ENCODE data around the gene RASGEF1B.

RASGEF1B gene

DNA sequence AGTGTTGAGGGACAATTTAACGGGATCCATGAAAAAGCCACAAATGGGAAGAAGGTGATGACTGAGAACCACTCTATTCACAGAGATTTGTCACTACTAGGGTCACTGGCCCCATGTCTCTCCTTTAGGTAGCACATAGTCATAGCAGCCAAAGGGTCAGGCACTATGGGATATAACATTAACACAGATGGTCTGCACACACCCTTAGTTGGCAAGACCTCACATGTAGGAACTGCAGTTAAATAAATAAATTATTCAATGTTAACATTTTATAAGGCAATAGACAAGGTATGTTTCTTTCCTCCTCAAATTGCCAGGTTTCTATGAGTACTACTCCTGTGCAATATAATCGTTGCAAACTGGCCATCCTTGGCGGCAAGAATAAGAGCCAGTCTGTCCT lies 10.9 kb downstream of the RASGEF1B start:
- no peak for DNase-seq

DNA sequence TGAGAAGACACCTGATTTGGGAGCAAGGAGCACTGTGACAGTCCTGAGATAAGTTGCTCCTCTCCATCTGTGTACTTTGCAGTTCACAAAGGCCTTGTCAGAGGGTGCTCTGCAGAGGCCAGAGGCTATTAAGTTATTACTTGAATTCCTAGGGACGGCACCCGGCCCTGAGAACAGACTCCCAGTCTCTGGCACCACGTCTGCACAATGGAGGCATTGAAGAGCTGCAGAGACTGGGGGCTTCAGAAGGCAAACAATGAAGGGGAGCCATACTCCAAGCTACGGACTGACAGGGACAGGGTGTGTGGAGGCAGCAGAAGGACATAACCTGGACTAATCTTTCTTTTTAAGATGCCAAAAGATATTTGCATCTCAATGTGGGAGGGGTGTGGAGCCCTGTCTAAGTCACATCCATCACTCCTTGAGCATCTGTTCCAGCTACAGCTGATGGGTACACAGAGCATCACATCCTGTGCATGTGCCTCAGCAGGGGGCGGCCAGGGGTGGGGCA lies 11.5 kb downstream of the RASGEF1B start:
- DNase-seq, result no peak

DNA sequence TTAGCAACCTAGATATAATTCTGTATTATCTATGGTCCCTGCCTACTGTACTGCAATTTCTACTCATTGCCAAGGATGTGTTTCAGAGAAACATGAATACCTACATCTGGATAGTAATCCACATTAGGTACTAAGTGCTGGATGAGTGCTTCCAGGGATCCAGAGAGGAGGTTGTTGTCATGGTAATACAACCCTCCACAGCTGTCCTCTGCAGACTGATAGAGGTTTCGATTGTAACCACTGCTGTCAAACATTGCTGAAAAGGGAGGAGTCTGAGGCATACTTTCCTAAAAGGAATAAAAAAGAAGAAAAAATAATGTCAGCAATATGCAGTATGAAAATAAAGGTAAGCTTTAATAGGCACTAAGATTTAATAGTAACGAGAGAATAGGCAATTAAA lies 12.5 kb downstream of the RASGEF1B start:
- DNase-seq, result no peak

- DNase-seq, result no peak
Observed at GRCh38 chr4:81457921-81458520, 13.7 kb downstream of the RASGEF1B start.

GRCh38 chr4:81457345-81457744 lies 14.4 kb downstream of the RASGEF1B start:
- no peak for DNase-seq

- DNase-seq, result no peak
Observed at GRCh38 chr4:81455897-81456296, 15.8 kb downstream of the RASGEF1B start.

DNA sequence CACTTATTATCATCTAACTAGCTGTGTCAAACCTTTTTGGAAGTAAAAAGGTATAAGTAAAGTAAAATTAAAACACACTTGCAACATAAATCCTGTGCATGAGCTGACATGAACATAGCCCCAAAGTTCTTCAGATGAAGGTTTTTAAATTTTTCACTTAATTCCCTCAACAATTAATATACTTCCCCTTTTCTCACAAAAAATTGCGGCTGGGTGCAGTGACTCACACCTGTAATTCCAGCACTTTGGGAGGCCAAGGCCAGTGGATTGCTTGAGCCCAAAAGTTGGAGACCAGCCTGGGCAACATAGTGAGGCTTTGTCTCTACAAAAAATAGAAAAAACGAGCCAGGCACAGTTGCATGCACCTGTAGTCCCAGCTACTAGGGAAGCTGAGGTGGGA lies 16.8 kb downstream of the RASGEF1B start:
- DNase-seq, result no peak

GRCh38 chr4:81454499-81454898 lies 17.2 kb downstream of the RASGEF1B start:
- no peak for DNase-seq

DNA sequence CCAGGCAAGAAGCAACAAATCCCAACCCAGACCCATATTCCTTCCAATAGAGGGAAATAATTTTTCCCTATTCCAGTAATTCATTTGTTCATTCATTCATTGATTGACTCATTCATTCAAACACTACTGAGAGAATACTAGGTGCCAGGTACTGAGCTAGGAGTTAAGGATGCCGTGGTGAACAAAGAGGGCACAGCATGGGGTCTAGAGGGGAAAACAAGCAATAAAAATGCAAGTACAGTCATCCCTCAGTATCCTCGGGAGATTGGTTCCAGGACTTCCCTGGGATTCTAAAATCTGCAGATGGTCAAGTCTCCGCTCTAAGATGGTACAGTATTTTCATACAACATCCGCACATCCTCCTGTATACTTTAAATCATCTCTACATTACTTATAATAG lies 18.7 kb downstream of the RASGEF1B start:
- DNase-seq, result no peak

DNA sequence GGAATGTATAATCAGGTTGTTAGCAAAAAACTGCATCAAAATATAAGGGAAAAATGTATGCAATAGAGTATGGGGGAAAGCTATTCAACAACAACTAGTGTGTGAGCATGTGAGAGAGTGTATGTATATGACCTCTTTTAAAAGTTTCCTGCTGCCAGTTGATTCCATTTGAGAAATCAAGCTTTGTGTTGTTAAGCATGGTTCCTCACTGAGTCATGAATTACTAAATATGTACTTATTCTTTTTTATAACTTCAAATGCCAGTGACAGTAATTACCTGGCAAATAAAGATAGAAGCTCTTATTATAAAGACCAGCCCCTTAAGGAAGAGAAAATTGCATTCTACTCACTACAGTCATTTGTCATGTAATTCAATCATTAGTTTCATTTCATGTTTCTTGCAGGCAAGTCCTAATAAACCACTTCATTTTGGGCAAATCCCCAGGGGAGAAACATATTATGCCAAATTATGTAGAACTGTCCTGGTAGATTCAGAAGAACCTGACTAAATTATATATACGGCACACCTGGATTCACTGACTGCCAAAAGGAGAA lies 19.2 kb downstream of the RASGEF1B start:
- peak; percentile 4 for DNase-seq

GRCh38 chr4:81449015-81449414 lies 22.7 kb downstream of the RASGEF1B start:
- no peak for DNase-seq

- no peak for DNase-seq
Observed at GRCh38 chr4:81447566-81448229, 24.0 kb downstream of the RASGEF1B start.

GRCh38 chr4:81446634-81447033 lies 25.1 kb downstream of the RASGEF1B start:
- no peak for DNase-seq

- DNase-seq, result no peak
Observed at GRCh38 chr4:81445196-81445595, 26.5 kb downstream of the RASGEF1B start.

DNA sequence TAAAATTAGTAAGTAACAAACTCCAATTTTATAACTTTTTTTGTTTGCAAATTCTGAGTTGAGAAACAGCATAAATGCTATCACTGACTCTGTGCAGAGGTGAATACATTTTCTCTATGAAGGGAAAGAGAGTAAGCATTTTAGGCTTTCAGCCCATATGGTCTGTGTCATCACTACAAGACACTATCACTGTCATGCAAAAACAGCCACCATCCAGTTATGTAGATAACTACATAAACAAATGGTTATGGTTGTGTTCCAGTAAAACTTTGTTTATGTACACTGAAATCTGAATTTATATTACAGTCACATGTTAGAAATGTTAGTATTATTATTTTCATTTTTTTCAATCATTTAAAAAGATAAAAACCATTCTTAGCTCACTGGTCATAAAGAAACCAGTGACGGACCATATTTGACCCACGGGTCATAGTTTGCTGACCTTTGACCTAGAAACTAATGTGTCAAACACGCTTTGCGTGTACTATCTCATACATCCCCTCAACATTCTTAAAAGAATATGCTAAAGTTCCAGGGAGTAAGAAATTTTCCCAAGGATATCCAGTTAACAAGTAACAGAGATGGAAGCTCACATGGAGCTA lies 29.1 kb downstream of the RASGEF1B start:
- DNase-seq, result no peak

GRCh38 chr4:81440949-81441348 lies 30.8 kb downstream of the RASGEF1B start:
- DNase-seq, result no peak

- DNase-seq, result no peak
Observed at GRCh38 chr4:81436941-81437574, 34.6 kb downstream of the RASGEF1B start.

GRCh38 chr4:81436096-81436495 lies 35.6 kb downstream of the RASGEF1B start:
- DNase-seq, result no peak

DNA sequence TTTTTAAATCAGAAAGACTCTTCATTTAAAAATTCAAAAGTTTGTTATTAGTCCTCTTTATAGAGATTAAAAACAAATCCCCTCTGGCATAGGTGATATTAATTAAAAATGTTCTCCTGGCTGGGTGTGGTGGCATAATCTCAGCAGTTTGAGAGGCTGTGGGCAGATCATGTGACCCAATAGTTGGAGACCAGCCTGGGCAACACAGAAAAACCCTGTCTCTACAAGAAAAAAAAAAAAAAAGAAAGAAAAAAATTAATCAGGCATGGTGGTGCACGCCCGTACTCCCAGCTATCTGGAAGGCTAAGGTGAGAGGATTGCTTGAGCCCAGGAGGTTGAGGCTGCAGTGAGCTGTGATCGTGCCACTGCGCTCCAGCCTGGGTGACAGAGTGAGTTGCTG lies 38.9 kb downstream of the RASGEF1B start:
- no peak for DNase-seq

DNA sequence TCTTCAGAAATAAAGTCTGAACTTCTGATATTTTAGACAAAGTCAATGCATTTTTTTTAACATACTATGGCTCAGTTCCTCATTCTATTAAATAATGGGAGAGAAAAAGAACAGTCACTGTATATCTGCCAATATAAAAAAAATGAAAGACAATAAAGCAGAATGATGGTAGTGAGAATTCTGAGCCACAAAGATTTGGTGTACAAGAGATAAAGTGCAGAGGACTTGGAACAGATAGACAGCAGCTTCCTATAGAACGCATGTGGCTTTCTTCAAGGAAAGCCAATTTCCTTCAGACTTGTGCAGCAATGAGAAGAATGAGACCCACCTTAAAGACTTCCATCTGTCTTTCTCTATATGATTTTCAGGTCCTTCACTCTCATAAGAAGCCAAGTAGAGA lies 39.7 kb downstream of the RASGEF1B start:
- DNase-seq, result no peak

DNA sequence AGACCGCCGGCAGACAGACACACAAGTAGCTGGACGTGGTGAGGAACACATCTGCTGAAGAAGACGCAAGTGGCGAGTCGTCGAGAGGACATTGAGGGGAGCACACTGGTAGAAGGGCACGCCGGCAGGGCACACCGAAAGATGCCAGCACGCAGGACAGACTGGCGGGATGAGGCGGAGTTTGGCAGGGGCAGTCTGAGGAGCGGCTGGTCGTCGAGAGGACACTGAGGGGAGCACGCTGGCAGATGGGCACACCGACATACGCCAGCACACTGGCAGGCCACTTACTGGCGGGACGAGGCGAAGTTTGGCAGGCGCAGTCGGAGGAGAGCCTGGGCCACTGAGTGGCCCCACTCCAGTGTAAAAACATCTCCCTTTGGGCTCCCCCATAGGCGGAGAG lies 42.1 kb downstream of the RASGEF1B start:
- DNase-seq, result no peak

- DNase-seq, result no peak
Observed at GRCh38 chr4:81429031-81429430, 42.7 kb downstream of the RASGEF1B start.

- no peak for DNase-seq
Observed at GRCh38 chr4:81428002-81428401, 43.7 kb downstream of the RASGEF1B start.

All from kidney glomerular epithelial cell (primary cell).